ENCODE results near the gene INO80E.

Gene INO80E

GRCh38 chr16:29993191-29993902 lies 2.7 kb upstream of the INO80E start:
- DNase-seq (ENCODE audit: low read depth): no peak

GRCh38 chr16:29993903-29994599 lies 2.0 kb upstream of the INO80E start:
- no peak for DNase-seq (ENCODE audit: low read depth)

GRCh38 chr16:29994600-29995323 lies 1.3 kb upstream of the INO80E start:
- peak; percentile 42 for DNase-seq (ENCODE audit: low read depth)

GRCh38 chr16:29995324-29995910 lies 624 bp upstream of the INO80E start, which contains the start of gene HIRIP3:
HIRIP3 (minus strand) TSS chr16:29995617; CDS start chr16:29995605, 12 bp downstream.
- DNase-seq (ENCODE audit: low read depth): peak; percentile 49

- DNase-seq (ENCODE audit: low read depth): no peak
These were observed 767 bp downstream of the INO80E start for GRCh38 chr16:29996766-29997250.

- no peak for DNase-seq (ENCODE audit: low read depth)
These were observed 3.6 kb downstream of the INO80E start for GRCh38 chr16:29999605-30000004.

GRCh38 chr16:30000735-30001631 lies 4.9 kb downstream of the INO80E start:
- DNase-seq (ENCODE audit: low read depth): no peak

GRCh38 chr16:30002614-30003346 lies 6.7 kb downstream of the INO80E start:
- no peak for DNase-seq (ENCODE audit: low read depth)

- DNase-seq (ENCODE audit: low read depth): no peak
These were observed 7.8 kb downstream of the INO80E start for GRCh38 chr16:30003670-30004423.

- DNase-seq (ENCODE audit: low read depth): no peak
These were observed 8.4 kb downstream of the INO80E start for GRCh38 chr16:30004424-30004776.

GRCh38 chr16:30004811-30005242 lies 8.8 kb downstream of the INO80E start:
- DNase-seq (ENCODE audit: low read depth): no peak

- no peak for DNase-seq (ENCODE audit: low read depth)
These were observed 9.5 kb downstream of the INO80E start for GRCh38 chr16:30005341-30006094.

GRCh38 chr16:30006095-30006473 lies 10.0 kb downstream of the INO80E start:
- no peak for DNase-seq (ENCODE audit: low read depth)

GRCh38 chr16:30006659-30007377 lies 10.8 kb downstream of the INO80E start:
- DNase-seq (ENCODE audit: low read depth): no peak

- no peak for DNase-seq (ENCODE audit: low read depth)
These were observed 11.4 kb downstream of the INO80E start for GRCh38 chr16:30007378-30007895.

GRCh38 chr16:30009085-30009862 lies 13.2 kb downstream of the INO80E start:
- DNase-seq (ENCODE audit: low read depth): no peak

All from HS-5 (cell line).